NOMO-1 treated with dmso at 0.1 percent for 144 hours (cell line): Measurements from ENCODE around the gene CXorf49B.

Experiments used
- DNase-seq: peaks from one replicate; lab custom pipeline; 2025; ENCODE audit not compliant: unreplicated experiment; lab: John Stamatoyannopoulos, UW

CXorf49B gene

DNA sequence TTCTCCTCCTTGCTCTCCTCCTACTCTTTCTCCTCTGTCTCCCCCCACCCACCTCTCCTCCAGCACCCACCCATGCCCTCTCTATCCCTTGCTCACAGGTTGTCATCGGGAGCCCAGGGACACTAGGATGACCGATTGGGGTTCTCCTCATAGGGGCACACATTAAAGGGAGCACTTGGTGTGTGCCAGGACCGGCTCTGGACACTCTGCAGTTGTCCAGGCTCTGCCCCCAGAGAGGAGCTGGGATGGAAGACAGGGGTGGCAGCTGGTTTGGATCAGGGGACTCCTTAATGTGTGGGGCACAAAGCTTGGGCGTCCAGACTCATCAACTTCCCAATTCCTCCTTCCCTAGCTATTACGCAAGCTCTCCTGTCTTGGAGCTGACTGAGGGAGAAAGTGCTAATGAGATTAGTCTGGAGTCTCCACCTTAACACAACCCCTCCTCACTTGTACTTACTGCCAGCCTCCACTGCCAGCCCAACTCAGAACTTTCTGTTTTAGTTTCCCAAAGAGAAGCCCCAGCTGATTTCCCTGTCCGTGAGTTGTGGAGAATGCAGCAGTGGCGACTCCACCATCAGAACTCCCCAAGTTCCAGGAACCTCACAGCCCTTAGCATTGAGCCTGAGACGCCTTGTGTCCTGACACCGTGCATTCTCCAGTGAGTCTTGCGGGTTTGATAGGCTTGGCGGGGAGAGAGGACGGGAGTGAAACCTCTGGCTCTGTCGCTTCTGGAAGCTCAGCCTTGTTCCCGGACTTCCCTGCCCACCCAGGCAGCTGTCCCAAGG lies 52.2 kb downstream of the CXorf49B start:
- DNase-seq: no peak

DNA sequence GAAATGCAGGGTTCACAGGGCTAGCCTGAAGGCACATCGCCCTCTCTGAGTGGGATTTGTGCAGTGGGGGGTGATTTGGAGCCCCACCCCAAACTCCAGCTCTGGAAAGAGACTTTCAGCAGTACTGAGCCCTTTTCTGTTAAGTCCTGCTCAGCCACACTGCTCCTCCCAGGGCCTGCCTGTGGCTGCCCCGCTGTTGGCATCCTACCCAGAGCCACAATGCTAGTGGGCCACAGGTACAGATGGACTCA lies 52.7 kb downstream of the CXorf49B start:
- no peak for DNase-seq
